ENCODE measurements around the gene ECM1. TPM values are rescaled to one million over a fixed set of nuclear protein-coding genes. Genes with fewer than 3 reads are reported as not detected.

ECM1 gene
- total and polyA plus RNA-seq, 2 experiments from 2014 or later: 0.74 to 1.1 TPM

GRCh38 chr1:150486966-150487762, 20.7 kb upstream of the ECM1 start, which contains the start of gene TARS2 (continued):
- peak; percentile 75 for TF ChIP-seq ETS1 (IDR thresholded peaks at IDR 0.05)
- no peak for TF ChIP-seq JUNB (IDR thresholded peaks at IDR 0.05; ENCODE audit: unreplicated experiment)
- TF ChIP-seq STAT1 (IDR thresholded peaks at IDR 0.05; ENCODE audit: unreplicated experiment): no peak
- TF ChIP-seq NANOG (IDR thresholded peaks at IDR 0.05; ENCODE audit: borderline replicate concordance): 0 out of 2 replicates have a peak, but pooled peaks have one; percentile 36
- peak; percentile 84 for TF ChIP-seq CREB1 (CRISPR knock-in tag; IDR thresholded peaks at IDR 0.05; ENCODE audit: low read depth)
- TF ChIP-seq CTCF (conservative IDR thresholded peaks at IDR 0.05; ENCODE audit: low read depth in 2 of 2): no peak
- no peak for TF ChIP-seq EZH2phosphoT487 (IDR thresholded peaks at IDR 0.05; ENCODE audit: unreplicated experiment)
- TF ChIP-seq ZNF331 (CRISPR knock-in tag; IDR thresholded peaks at IDR 0.05; ENCODE audit: low read depth): no peak

- Histone ChIP-seq H3K4me3 (peak overlapping the region; percentile 79), H3K9me2 (ENCODE audit: insufficient read depth) (no peaks in the 10 kb centered on the region), H3K27me3 (ENCODE audit: insufficient read depth) (no peaks in the 10 kb centered on the region), H3F3A (replicated peaks; ENCODE audit: low read depth) (peaks cover 8% of the 10 kb centered on the region; the same call in 1 of the 2 replicates), H3K79me2 (replicated peaks; ENCODE audit: insufficient read depth) (peaks cover 13% of the 10 kb centered on the region), H3K36me3 (ENCODE audit: insufficient read depth) (peaks cover 24% of the 10 kb centered on the region), H3K4me1 (ENCODE audit: insufficient read depth) (peaks cover 4% of the 10 kb centered on the region; the same call in 1 of the 2 replicates), H3K4me2 (peak overlapping the region; percentile 94), H3K27ac (ENCODE audit: low read depth) (peak overlapping the region; percentile 61), H4K20me1 (replicated peaks; ENCODE audit: insufficient read depth) (no peaks in the 10 kb centered on the region), H2AFZ (peak overlapping the region; percentile 67)
- peaks cover 33% of the 10 kb centered on the region for H3K36me3 Mint-ChIP-seq (ENCODE audit: low read depth)
- peaks cover 8% of the 10 kb centered on the region for H3K4me1 Mint-ChIP-seq
- peak overlapping the region; percentile 96 for H3K27ac Mint-ChIP-seq
- peak; percentile 18 for DNase-seq (ENCODE audit: low spot score)
- no peaks in the 10 kb centered on the region for H3K9me3 Mint-ChIP-seq
- no peak for ATAC-seq
- peak overlapping the region; percentile 98 for H3K4me3 Mint-ChIP-seq
- H3K27me3 Mint-ChIP-seq (ENCODE audit: insufficient read depth, low read depth, poor library complexity): peaks cover 9% of the 10 kb centered on the region
- no peak for TF ChIP-seq STAT1 (IDR thresholded peaks at IDR 0.05; ENCODE audit: unreplicated experiment)
- no peak for TF ChIP-seq ETS1 (IDR thresholded peaks at IDR 0.05)
- TF ChIP-seq CTCF (conservative IDR thresholded peaks at IDR 0.05; ENCODE audit: low read depth in 2 of 2): no peak
- no peak for TF ChIP-seq ZNF462 (CRISPR knock-in tag; IDR thresholded peaks at IDR 0.05)
These were observed 20.2 kb upstream of the ECM1 start for GRCh38 chr1:150487763-150488115.
